Duodenal mucosa (tissue), 2 donors: ENCODE data around the gene DDX39B.
"Not testable (repeated sequence)": the region's sequence is repeated elsewhere in the genome, so short reads cannot be mapped to it uniquely, and the experiment has no call there.

Experiments
- H3K27ac ChIP-seq: one replicate; pipeline ENCODE4 v1.7.0; 2013; ENCODE audit warnings: low read depth, low read length
- H3K27me3 ChIP-seq, 2 donors: one replicate each; pipeline ENCODE4 v1.7.0; 2013; ENCODE audit warnings: low read length in 2 of 2, control low read depth in 1 of 2; ENCODE audit not compliant: insufficient read depth in 2 of 2, control insufficient read depth in 1 of 2
- H3K36me3 ChIP-seq, 2 donors: one replicate each; pipeline ENCODE4 v1.7.0; 2013; ENCODE audit warnings: low read length in 2 of 2, control low read depth in 1 of 2; ENCODE audit not compliant: insufficient read depth in 2 of 2, control insufficient read depth in 1 of 2
- H3K4me1 ChIP-seq, 2 donors: one replicate each; pipeline ENCODE4 v1.7.0; 2013; ENCODE audit warnings: low read length in 2 of 2, control low read depth in 1 of 2; ENCODE audit not compliant: insufficient read depth in 2 of 2, control insufficient read depth in 1 of 2
- H3K4me3 ChIP-seq, 2 donors: one replicate each; pipeline ENCODE4 v1.7.0; 2013; ENCODE audit warnings: low read length in 2 of 2, low read depth in 1 of 2
- H3K9ac ChIP-seq, 2 donors: one replicate each; pipeline ENCODE4 v1.7.0; 2013; ENCODE audit warnings: low read length in 2 of 2, low read depth in 1 of 2
- H3K9me3 ChIP-seq, 2 donors: one replicate each; pipeline ENCODE4 v1.7.0; 2013; ENCODE audit warnings: low read length in 2 of 2, control low read depth in 1 of 2; ENCODE audit not compliant: control insufficient read depth in 1 of 2

Gene DDX39B

DNA sequence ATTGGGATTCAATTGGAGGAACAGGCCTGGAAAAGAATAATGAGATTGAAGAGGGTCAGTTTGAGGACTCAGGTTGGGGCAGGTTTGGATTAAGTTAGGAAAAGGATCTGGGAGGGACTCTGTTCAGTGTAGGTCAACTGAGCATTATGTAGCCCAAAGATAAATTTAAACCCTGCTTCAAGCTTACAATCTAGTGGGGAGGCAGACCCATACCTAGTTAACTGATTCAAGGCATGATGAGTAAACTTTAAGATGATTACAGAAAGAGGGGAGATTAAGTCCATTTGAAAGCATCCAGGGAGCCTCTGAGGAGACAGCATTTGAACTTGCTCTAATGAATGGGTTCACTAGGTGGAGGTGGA, 18.9 kb upstream of the DDX39B start:
- no peak overlapping the region for H3K27ac ChIP-seq
- peaks cover 25 to 33% of the 10 kb centered on the region in 2 donors for H3K4me1 ChIP-seq

DNA sequence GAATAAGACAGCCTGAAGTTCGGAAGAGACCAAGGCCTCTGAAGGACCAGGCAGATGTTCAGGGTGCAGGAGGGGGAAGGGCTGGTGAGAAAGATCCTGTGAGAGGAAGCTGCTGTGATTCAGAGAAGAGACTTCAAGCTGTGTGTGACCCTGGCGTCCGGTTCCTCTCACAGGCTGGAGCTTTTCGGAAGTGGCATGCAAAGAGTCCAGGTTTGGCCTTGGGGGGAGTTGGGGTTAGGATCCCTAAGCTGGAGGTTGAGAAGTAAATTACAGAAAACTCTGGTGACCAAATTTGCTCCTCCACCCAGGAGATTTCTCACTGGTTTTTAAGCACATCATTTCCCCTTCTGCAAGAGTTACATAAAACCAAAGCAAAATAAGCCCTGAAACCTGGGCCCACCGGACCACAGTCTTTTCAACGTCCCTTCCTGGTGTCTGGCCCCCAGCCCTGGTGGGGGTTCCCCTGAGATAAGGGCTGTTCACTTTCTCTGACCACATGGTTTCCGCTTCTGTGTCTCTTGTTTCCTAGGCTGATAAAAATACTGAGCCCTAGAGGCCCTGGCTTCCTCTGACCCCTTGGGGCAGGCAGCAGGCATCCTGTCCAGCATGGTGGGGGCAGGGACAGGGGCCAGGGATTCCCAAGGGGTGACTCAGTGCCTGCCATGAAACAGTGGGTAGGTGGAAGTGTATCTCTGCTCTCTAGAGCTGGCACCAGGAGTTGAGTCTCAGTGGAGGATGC, 18.3 kb upstream of the DDX39B start:
- Histone ChIP-seq H3K27me3 (peaks cover 0 to under 1% of the 10 kb centered on the region in 2 donors), H3K27ac (peak overlapping the region; percentile 14)

More for the DNA sequence above, 18.9 kb upstream of the DDX39B start:
- peaks cover 14 to 27% of the 10 kb centered on the region in 2 donors for H3K36me3 ChIP-seq
- peaks cover 0 to 4% of the 10 kb centered on the region in 2 donors for H3K27me3 ChIP-seq
- no peak overlapping the region for H3K9ac ChIP-seq
- no peaks in the 10 kb centered on the region for H3K9me3 ChIP-seq
- no peak overlapping the region for H3K4me3 ChIP-seq

DNA sequence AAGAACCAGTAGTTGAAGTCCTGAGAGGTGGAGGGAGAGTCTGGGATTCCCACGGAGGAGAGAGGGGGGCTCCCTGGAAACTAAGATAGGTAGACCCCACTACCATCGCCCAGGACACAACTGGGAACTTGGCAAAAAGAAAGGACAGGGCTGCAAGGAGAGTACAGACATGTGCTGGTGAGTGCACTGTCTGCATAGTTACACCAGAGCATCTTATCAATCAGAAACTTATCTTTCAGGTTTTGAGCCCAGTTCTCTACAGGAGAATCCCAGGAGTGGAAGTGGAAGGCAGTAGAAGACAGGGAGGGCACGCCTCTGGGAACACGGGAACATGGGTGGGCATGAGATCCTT, 17.8 kb upstream of the DDX39B start:
- H3K36me3 ChIP-seq: peaks cover 14 to 30% of the 10 kb centered on the region in 2 donors
- H3K4me3 ChIP-seq: peak overlapping the region; percentile 2 to 22
- H3K9me3 ChIP-seq: no peaks in the 10 kb centered on the region
- no peak overlapping the region for H3K9ac ChIP-seq
- peaks cover 25 to 33% of the 10 kb centered on the region in 2 donors for H3K4me1 ChIP-seq
- H3K27ac ChIP-seq: peak overlapping the region; percentile 14
- no peaks in the 10 kb centered on the region for H3K27me3 ChIP-seq

More for the DNA sequence above, 18.3 kb upstream of the DDX39B start:
- no peaks in the 10 kb centered on the region for H3K9me3 ChIP-seq
- H3K4me3 ChIP-seq: peak overlapping the region; percentile 2 to 22
- H3K9ac ChIP-seq: no peak overlapping the region
- peaks cover 14 to 27% of the 10 kb centered on the region in 2 donors for H3K36me3 ChIP-seq
- H3K4me1 ChIP-seq: peaks cover 25 to 33% of the 10 kb centered on the region in 2 donors

GRCh38 chr6:31558631-31559500, 17.1 kb upstream of the DDX39B start:
- H3K9me3 ChIP-seq: no peaks in the 10 kb centered on the region
- peak overlapping the region in 1 of 2 donors; percentile 23 for H3K4me3 ChIP-seq
- H3K4me1 ChIP-seq: peaks cover 25 to 33% of the 10 kb centered on the region in 2 donors
- peak overlapping the region; percentile 10 for H3K27ac ChIP-seq
- no peaks in the 10 kb centered on the region for H3K27me3 ChIP-seq
- H3K36me3 ChIP-seq: peaks cover 14 to 30% of the 10 kb centered on the region in 2 donors
- peak overlapping the region in 1 of 2 donors; percentile 18 for H3K9ac ChIP-seq

GRCh38 chr6:31558318-31558625, 16.5 kb upstream of the DDX39B start:
- no peak overlapping the region for H3K4me3 ChIP-seq
- H3K4me1 ChIP-seq: peaks cover 25 to 33% of the 10 kb centered on the region in 2 donors
- H3K27me3 ChIP-seq: no peaks in the 10 kb centered on the region
- peaks cover 14 to 31% of the 10 kb centered on the region in 2 donors for H3K36me3 ChIP-seq
- H3K27ac ChIP-seq: no peak overlapping the region
- H3K9ac ChIP-seq: peak overlapping the region in 1 of 2 donors; percentile 18
- no peaks in the 10 kb centered on the region for H3K9me3 ChIP-seq

GRCh38 chr6:31557443-31558317, 15.9 kb upstream of the DDX39B start:
- Histone ChIP-seq H3K36me3 (peaks cover 14 to 33% of the 10 kb centered on the region in 2 donors), H3K9ac (no peak overlapping the region), H3K9me3 (no peaks in the 10 kb centered on the region), H3K27me3 (no peaks in the 10 kb centered on the region), H3K27ac (no peak overlapping the region), H3K4me1 (peaks cover 25 to 33% of the 10 kb centered on the region in 2 donors), H3K4me3 (no peak overlapping the region)

- H3K27me3 ChIP-seq: no peaks in the 10 kb centered on the region
- no peak overlapping the region for H3K27ac ChIP-seq
- H3K4me1 ChIP-seq: peaks cover 25 to 33% of the 10 kb centered on the region in 2 donors
- H3K36me3 ChIP-seq: peaks cover 14 to 33% of the 10 kb centered on the region in 2 donors
- H3K4me3 ChIP-seq: no peak overlapping the region
- no peaks in the 10 kb centered on the region for H3K9me3 ChIP-seq
- H3K9ac ChIP-seq: no peak overlapping the region
These were observed 14.5 kb upstream of the DDX39B start for GRCh38 chr6:31556307-31556706.

- H3K36me3 ChIP-seq: peaks cover 0 to 29% of the 10 kb centered on the region in 2 donors
- not testable (repeated sequence) for H3K27ac ChIP-seq, H3K9ac ChIP-seq, H3K27me3 ChIP-seq, H3K9me3 ChIP-seq, H3K4me3 ChIP-seq
- peaks cover 12 to 22% of the 10 kb centered on the region in 2 donors for H3K4me1 ChIP-seq
These were observed 9.6 kb upstream of the DDX39B start for GRCh38 chr6:31551371-31551770.

DNA sequence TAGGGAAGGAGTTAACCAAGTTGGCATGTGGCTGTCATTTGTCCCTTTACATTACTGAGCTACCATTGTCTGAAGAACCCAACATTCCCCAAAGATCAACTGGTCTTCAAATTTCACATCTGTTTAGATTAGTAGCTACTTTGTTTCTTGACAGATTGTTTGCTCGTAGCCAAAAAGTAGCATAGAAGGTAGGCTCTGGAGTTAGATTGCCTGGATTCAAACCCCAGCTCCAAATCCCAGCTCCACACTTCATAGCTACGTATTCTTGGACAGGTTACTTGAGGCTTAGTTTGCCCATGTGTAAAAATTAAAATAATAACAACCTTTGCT, 6.7 kb upstream of the DDX39B start:
- Histone ChIP-seq H3K9me3 (no peaks in the 10 kb centered on the region), H3K36me3 (peaks cover 0 to 20% of the 10 kb centered on the region in 2 donors), H3K4me1 (peaks cover 12 to 19% of the 10 kb centered on the region in 2 donors), H3K9ac (peak overlapping the region; percentile 61 to 71), H3K27ac (no peak overlapping the region), H3K4me3 (peak overlapping the region; percentile 70 to 82), H3K27me3 (no peaks in the 10 kb centered on the region)
